ENCODE results near the gene COL3A1. TPM values are rescaled to one million over a fixed set of nuclear protein-coding genes. Genes with fewer than 3 reads are reported as not detected.

Gene COL3A1
- total and polyA plus RNA-seq, 2 of the 8 experiments (the other 6 are each of a cell fraction or from before 2014, with no cell fraction given): 0.07 to 0.11 TPM

GRCh38 chr2:188969236-188969635 lies 4.9 kb upstream of the COL3A1 start:
- WGBS, 2 experiments (ENCODE audit: extremely low coverage in 1 of 2, insufficient coverage in 1 of 2, insufficient read length in 1 of 2, insufficient replicate concordance in 2 of 2, low coverage in 1 of 2, low lambda C conversion rate in 2 of 2, missing lambda C conversion rate in 1 of 2): 87% methylated on average over 3 of the region's 3 CpGs; no CpG with 5 or more reads in 1 of the 2 experiments
- H3K27ac ChIP-seq (ENCODE audit: low read depth, low read length): no peak overlapping the region
- H4K91ac ChIP-seq (replicated peaks; ENCODE audit: insufficient read length, low read length): no peak overlapping the region
- H3K36me3 ChIP-seq (ENCODE audit: control insufficient read depth in 2 of 4, insufficient read depth in 4 of 4, low read length in 3 of 4): no peaks in the 10 kb centered on the region
- CTCF ChIA-PET (ENCODE audit: partially characterized antibody): interaction anchor here (0.7 to 0.8 kb wide), 2 partner anchors 9 to 368 kb away, joined by 3 read pairs; no protein-coding TSS in a partner anchor
- peak overlapping the region in 1 of 4 experiments; percentile 34; a peak in 1 of 7 replicates for H3K9ac ChIP-seq (replicated peaks in 1 of 4; ENCODE audit: extremely low read depth in 1 of 4, low read depth in 3 of 4, low read length in 3 of 4)
- no peak overlapping the region for H3K4me3 ChIP-seq (ENCODE audit: extremely low read depth in 1 of 4, insufficient read depth in 2 of 4, low read depth in 3 of 4, low read length in 4 of 4)
- H3K27me3 ChIP-seq (replicated peaks in 1 of 4; ENCODE audit: control insufficient read depth in 3 of 4, extremely low read depth in 1 of 4, insufficient read depth in 3 of 4, low read length in 3 of 4): no peaks in the 10 kb centered on the region
- no peak overlapping the region for H2BK20ac ChIP-seq (ENCODE audit: low read length)
- H2AFZ ChIP-seq (ENCODE audit: low read length): no peak overlapping the region
- no peaks in the 10 kb centered on the region for H4K20me1 ChIP-seq (replicated peaks in 1 of 2; ENCODE audit: control insufficient read depth in 1 of 2, insufficient read depth in 2 of 2, low read length in 2 of 2)
- POLR2A ChIA-PET (ENCODE audit: partially characterized antibody): no interaction called here
- no peaks in the 10 kb centered on the region for H3K79me2 ChIP-seq (ENCODE audit: control insufficient read depth in 1 of 2, insufficient read depth in 2 of 2, low read length in 2 of 2)
- H2AK5ac ChIP-seq (ENCODE audit: low read depth, low read length): no peak overlapping the region
- no peak overlapping the region for H3K56ac ChIP-seq (replicated peaks; ENCODE audit: insufficient read length, low read depth, low read length)
- no peak overlapping the region for H2BK15ac ChIP-seq (ENCODE audit: low read length)
- DNase-seq (ENCODE audit: low read depth in 1 of 2, low spot score in 2 of 2): no peak
- no peak overlapping the region for H3K23ac ChIP-seq (ENCODE audit: insufficient read length)
- no peak for FAIRE-seq
- no peak overlapping the region for H2BK12ac ChIP-seq (ENCODE audit: low read depth, low read length)
- H3K4me2 ChIP-seq (ENCODE audit: insufficient read depth in 1 of 2, low read depth in 2 of 2, low read length in 2 of 2): no peak overlapping the region
- H2BK120ac ChIP-seq (replicated peaks; ENCODE audit: low read depth, low read length): no peak overlapping the region
- H3K4me1 ChIP-seq (replicated peaks in 1 of 4; ENCODE audit: control insufficient read depth in 3 of 4, insufficient read depth in 4 of 4, low read length in 3 of 4): no peaks in the 10 kb centered on the region
- no peak overlapping the region for H3K14ac ChIP-seq (ENCODE audit: insufficient read length)
- H4K8ac ChIP-seq (ENCODE audit: extremely low read depth, insufficient read depth, low read length): no peak overlapping the region
- no peak for TF ChIP-seq CTCF (IDR thresholded peaks at IDR 0.05; ENCODE audit: control extremely low read depth in 1 of 3, insufficient read depth in 1 of 3, low read depth in 1 of 3, low read length in 3 of 3)
- no peak for TF ChIP-seq ATF3 (IDR thresholded peaks at IDR 0.05; ENCODE audit: insufficient read depth, low read depth, low read length)
- TF ChIP-seq MAFK (IDR thresholded peaks at IDR 0.05; ENCODE audit: low read depth, low read length): no peak
- TF ChIP-seq POLR2A (IDR thresholded peaks at IDR 0.05; ENCODE audit: control extremely low read depth in 1 of 2, low read depth in 2 of 2, low read length in 2 of 2): no peak
- H3K79me1 ChIP-seq (ENCODE audit: low read depth, low read length): no peaks in the 10 kb centered on the region
- H3K18ac ChIP-seq (ENCODE audit: extremely low read depth, low read length): no peak overlapping the region
- H3K9me3 ChIP-seq (ENCODE audit: insufficient read depth in 2 of 2, low read depth in 1 of 2, low read length in 1 of 2): no peaks in the 10 kb centered on the region
- H3K4ac ChIP-seq (replicated peaks; ENCODE audit: insufficient read length, low read depth, low read length): no peak overlapping the region
- H4K5ac ChIP-seq (ENCODE audit: insufficient read length, low read depth, low read length): no peak overlapping the region
- no peaks in the 10 kb centered on the region for H3K23me2 ChIP-seq (ENCODE audit: low read depth, low read length)
- H2BK5ac ChIP-seq (ENCODE audit: low read depth, low read length): no peak overlapping the region

All from H1 (cell line).